Measurements from ENCODE around the gene MARCHF2.

The MARCHF2 gene

GRCh38 chr19:8426283-8426682 lies 13.2 kb downstream of the MARCHF2 start:
- TF ChIP-seq YY1 (IDR thresholded peaks at IDR 0.05; ENCODE audit: low read depth) (no peak), TCF12 (IDR thresholded peaks at IDR 0.05; ENCODE audit: low read depth) (no peak), FOXM1 (IDR thresholded peaks at IDR 0.05; ENCODE audit: borderline replicate concordance, low read depth) (no peak), RAD21 (IDR thresholded peaks at IDR 0.05; ENCODE audit: low read depth) (no peak), CEBPB (IDR thresholded peaks at IDR 0.05) (no peak)
- TF ChIP-seq, protein P1, sequence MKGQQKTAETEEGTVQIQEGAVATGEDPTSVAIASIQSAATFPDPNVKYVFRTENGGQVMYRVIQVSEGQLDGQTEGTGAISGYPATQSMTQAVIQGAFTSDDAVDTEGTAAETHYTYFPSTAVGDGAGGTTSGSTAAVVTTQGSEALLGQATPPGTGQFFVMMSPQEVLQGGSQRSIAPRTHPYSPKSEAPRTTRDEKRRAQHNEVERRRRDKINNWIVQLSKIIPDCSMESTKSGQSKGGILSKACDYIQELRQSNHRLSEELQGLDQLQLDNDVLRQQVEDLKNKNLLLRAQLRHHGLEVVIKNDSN (IDR thresholded peaks at IDR 0.05): no peak

- TF ChIP-seq CREB1 (IDR thresholded peaks at IDR 0.05; ENCODE audit: low read depth): no peak
Measured at GRCh38 chr19:8429044-8429443, 15.9 kb downstream of the MARCHF2 start.

DNA sequence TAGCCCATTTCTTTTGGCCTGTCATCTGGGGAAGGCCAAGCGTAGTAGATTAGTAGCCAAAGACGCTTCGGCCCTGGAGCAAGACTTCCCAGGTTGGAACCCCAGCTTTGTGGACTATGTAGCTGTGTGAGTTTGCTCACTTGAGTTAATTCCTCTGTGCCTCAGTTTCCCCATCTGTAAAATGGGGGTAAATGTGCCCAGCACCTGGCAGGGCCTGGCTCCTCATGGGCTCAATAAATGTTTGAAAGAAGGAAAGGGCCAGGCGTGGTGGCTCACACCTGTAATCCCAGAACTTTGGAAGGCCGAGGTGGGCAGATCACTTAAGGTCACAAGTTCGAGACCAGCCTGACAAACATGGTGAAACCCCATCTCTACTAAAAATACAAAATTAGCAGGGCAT lies 16.7 kb downstream of the MARCHF2 start:
- TF ChIP-seq EGR1 (IDR thresholded peaks at IDR 0.05) (no peak), TCF12 (IDR thresholded peaks at IDR 0.05; ENCODE audit: low read depth) (no peak), TAF1 (IDR thresholded peaks at IDR 0.05; ENCODE audit: low read depth) (no peak), CREB1 (IDR thresholded peaks at IDR 0.05; ENCODE audit: low read depth) (no peak)

DNA sequence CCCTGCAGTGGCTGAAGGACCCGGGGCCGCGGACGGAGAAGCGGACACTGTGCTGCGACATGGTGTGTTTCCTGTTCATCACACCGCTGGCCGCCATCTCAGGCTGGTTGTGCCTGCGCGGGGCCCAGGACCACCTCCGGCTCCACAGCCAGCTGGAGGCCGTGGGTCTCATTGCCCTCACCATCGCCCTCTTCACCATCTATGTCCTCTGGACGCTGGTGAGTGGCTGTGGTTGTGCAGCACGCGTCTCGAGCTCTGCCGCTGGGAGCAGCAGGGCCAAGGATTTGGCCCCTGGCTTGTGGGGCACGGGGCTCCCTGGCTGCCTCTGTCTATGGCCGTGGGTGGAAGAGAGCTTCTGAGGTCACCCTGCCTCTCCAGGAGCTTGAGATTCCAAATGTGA lies 17.5 kb downstream of the MARCHF2 start:
- no peak for TF ChIP-seq NFIC (IDR thresholded peaks at IDR 0.05)
- TF ChIP-seq TEAD4 (IDR thresholded peaks at IDR 0.05): no peak
- TF ChIP-seq TAF1 (IDR thresholded peaks at IDR 0.05; ENCODE audit: low read depth): no peak
- TF ChIP-seq ZBTB7A (IDR thresholded peaks at IDR 0.05; ENCODE audit: low read depth): no peak
- no peak for TF ChIP-seq EGR1 (IDR thresholded peaks at IDR 0.05)
- TF ChIP-seq YY1 (IDR thresholded peaks at IDR 0.05; ENCODE audit: low read depth): no peak
- TF ChIP-seq, protein P2, sequence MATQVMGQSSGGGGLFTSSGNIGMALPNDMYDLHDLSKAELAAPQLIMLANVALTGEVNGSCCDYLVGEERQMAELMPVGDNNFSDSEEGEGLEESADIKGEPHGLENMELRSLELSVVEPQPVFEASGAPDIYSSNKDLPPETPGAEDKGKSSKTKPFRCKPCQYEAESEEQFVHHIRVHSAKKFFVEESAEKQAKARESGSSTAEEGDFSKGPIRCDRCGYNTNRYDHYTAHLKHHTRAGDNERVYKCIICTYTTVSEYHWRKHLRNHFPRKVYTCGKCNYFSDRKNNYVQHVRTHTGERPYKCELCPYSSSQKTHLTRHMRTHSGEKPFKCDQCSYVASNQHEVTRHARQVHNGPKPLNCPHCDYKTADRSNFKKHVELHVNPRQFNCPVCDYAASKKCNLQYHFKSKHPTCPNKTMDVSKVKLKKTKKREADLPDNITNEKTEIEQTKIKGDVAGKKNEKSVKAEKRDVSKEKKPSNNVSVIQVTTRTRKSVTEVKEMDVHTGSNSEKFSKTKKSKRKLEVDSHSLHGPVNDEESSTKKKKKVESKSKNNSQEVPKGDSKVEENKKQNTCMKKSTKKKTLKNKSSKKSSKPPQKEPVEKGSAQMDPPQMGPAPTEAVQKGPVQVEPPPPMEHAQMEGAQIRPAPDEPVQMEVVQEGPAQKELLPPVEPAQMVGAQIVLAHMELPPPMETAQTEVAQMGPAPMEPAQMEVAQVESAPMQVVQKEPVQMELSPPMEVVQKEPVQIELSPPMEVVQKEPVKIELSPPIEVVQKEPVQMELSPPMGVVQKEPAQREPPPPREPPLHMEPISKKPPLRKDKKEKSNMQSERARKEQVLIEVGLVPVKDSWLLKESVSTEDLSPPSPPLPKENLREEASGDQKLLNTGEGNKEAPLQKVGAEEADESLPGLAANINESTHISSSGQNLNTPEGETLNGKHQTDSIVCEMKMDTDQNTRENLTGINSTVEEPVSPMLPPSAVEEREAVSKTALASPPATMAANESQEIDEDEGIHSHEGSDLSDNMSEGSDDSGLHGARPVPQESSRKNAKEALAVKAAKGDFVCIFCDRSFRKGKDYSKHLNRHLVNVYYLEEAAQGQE (IDR thresholded peaks at IDR 0.05; ENCODE audit: low read depth): no peak
- no peak for TF ChIP-seq TCF12 (IDR thresholded peaks at IDR 0.05; ENCODE audit: low read depth)
- no peak for TF ChIP-seq CREB1 (IDR thresholded peaks at IDR 0.05; ENCODE audit: low read depth)
- no peak for TF ChIP-seq RAD21 (IDR thresholded peaks at IDR 0.05; ENCODE audit: low read depth)
- no peak for TF ChIP-seq EP300 (IDR thresholded peaks at IDR 0.05; ENCODE audit: borderline replicate concordance)
- no peak for TF ChIP-seq CEBPB (IDR thresholded peaks at IDR 0.05)

GRCh38 chr19:8438236-8438635 lies 25.1 kb downstream of the MARCHF2 start:
- TF ChIP-seq TAF1 (IDR thresholded peaks at IDR 0.05; ENCODE audit: low read depth) (no peak), TCF12 (IDR thresholded peaks at IDR 0.05; ENCODE audit: low read depth) (no peak), YY1 (IDR thresholded peaks at IDR 0.05; ENCODE audit: low read depth) (no peak), RAD21 (IDR thresholded peaks at IDR 0.05; ENCODE audit: low read depth) (no peak), NFIC (IDR thresholded peaks at IDR 0.05) (no peak), EGR1 (IDR thresholded peaks at IDR 0.05) (no peak), TEAD4 (IDR thresholded peaks at IDR 0.05) (no peak), FOXM1 (IDR thresholded peaks at IDR 0.05; ENCODE audit: borderline replicate concordance, low read depth) (no peak), CREB1 (IDR thresholded peaks at IDR 0.05; ENCODE audit: low read depth) (no peak), CEBPB (IDR thresholded peaks at IDR 0.05) (no peak), ZBTB7A (IDR thresholded peaks at IDR 0.05; ENCODE audit: low read depth) (no peak), EP300 (IDR thresholded peaks at IDR 0.05; ENCODE audit: borderline replicate concordance) (no peak)
- TF ChIP-seq, protein P2 (IDR thresholded peaks at IDR 0.05; ENCODE audit: low read depth): no peak
- TF ChIP-seq, protein P3, sequence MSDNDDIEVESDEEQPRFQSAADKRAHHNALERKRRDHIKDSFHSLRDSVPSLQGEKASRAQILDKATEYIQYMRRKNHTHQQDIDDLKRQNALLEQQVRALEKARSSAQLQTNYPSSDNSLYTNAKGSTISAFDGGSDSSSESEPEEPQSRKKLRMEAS (IDR thresholded peaks at IDR 0.05): no peak
- TF ChIP-seq, protein P1 (IDR thresholded peaks at IDR 0.05): no peak

GRCh38 chr19:8441725-8442544 lies 28.8 kb downstream of the MARCHF2 start:
- TF ChIP-seq YY1 (IDR thresholded peaks at IDR 0.05; ENCODE audit: low read depth) (no peak), EP300 (IDR thresholded peaks at IDR 0.05; ENCODE audit: borderline replicate concordance) (no peak), NFIC (IDR thresholded peaks at IDR 0.05) (no peak), CREB1 (IDR thresholded peaks at IDR 0.05; ENCODE audit: low read depth) (no peak), EGR1 (IDR thresholded peaks at IDR 0.05) (no peak), FOXM1 (IDR thresholded peaks at IDR 0.05; ENCODE audit: borderline replicate concordance, low read depth) (no peak), RAD21 (IDR thresholded peaks at IDR 0.05; ENCODE audit: low read depth) (no peak), ZBTB7A (IDR thresholded peaks at IDR 0.05; ENCODE audit: low read depth) (no peak), TCF12 (IDR thresholded peaks at IDR 0.05; ENCODE audit: low read depth) (no peak), CEBPB (IDR thresholded peaks at IDR 0.05) (no peak), TAF1 (IDR thresholded peaks at IDR 0.05; ENCODE audit: low read depth) (no peak), TEAD4 (IDR thresholded peaks at IDR 0.05) (no peak)
- TF ChIP-seq, protein P2 (IDR thresholded peaks at IDR 0.05; ENCODE audit: low read depth): no peak
- TF ChIP-seq, protein P3 (IDR thresholded peaks at IDR 0.05): no peak
- TF ChIP-seq, protein P1 (IDR thresholded peaks at IDR 0.05): no peak

Data from Ishikawa (cell line).